Liver (tissue), 3 donors: Measurements from ENCODE around the gene ATP5F1B.

ENCODE experiments used
- ATF3 ChIP-seq: IDR thresholded peaks from 2 replicates; pipeline ENCODE4 v1.6.1; 2016; ENCODE audit warnings: antibody characterized with exemption
- CTCF ChIP-seq: fragments of 150-350 bp; IDR thresholded peaks from 2 replicates; pipeline ENCODE4 v1.5.1; 2017; ENCODE audit warnings: improper control_type of control experiment, low read depth, low read length; ENCODE audit not compliant: missing input control
- FOXA1 ChIP-seq: IDR thresholded peaks from 2 replicates; pipeline ENCODE4 v1.6.1; 2016; ENCODE audit warnings: antibody characterized with exemption
- GABPA ChIP-seq, 2 donors: IDR thresholded peaks in 1 of 2; conservative IDR thresholded peaks in 1 of 2; 2 replicates each; pipeline ENCODE4 v1.6.1; 2016; ENCODE audit warnings: antibody characterized with exemption in 2 of 2, mild to moderate bottlenecking in 1 of 2, moderate library complexity in 1 of 2
- HNF4A ChIP-seq, 2 donors: conservative IDR thresholded peaks; 2 replicates each; pipeline ENCODE4 v1.6.1; 2016; ENCODE audit warnings: antibody characterized with exemption in 2 of 2, mild to moderate bottlenecking in 2 of 2
- JUND ChIP-seq, 2 donors: IDR thresholded peaks; 2 replicates each; pipeline ENCODE4 v1.6.1; 2016; ENCODE audit warnings: antibody characterized with exemption in 2 of 2
- MAX ChIP-seq: IDR thresholded peaks from 2 replicates; pipeline ENCODE4 v1.6.1; 2016; ENCODE audit warnings: antibody characterized with exemption
- RAD21 ChIP-seq, 2 donors: IDR thresholded peaks; 2 replicates each; pipeline ENCODE4 v1.6.1; 2016; ENCODE audit warnings: antibody characterized with exemption in 2 of 2, mild to moderate bottlenecking in 2 of 2
- SP1 ChIP-seq: IDR thresholded peaks from 2 replicates; pipeline ENCODE4 v1.6.1; 2018; ENCODE audit warnings: antibody characterized with exemption, mild to moderate bottlenecking
- TAF1 ChIP-seq: conservative IDR thresholded peaks from 2 replicates; pipeline ENCODE4 v1.6.1; 2016; ENCODE audit warnings: antibody characterized with exemption, mild to moderate bottlenecking
- YY1 ChIP-seq: IDR thresholded peaks from 2 replicates; pipeline ENCODE4 v1.6.1; 2016; ENCODE audit warnings: antibody characterized with exemption, mild to moderate bottlenecking
- ZBTB33 ChIP-seq: IDR thresholded peaks from 2 replicates; pipeline ENCODE4 v1.6.1; 2016; ENCODE audit warnings: antibody characterized with exemption
- donor health status: healthy.
- donor health status: healthy.

GRCh38 chr12:56645201-56645716 is 525 bp downstream of the ATP5F1B start:
- TF ChIP-seq FOXA1 (no peak), CTCF (no peak), TAF1 (no peak), RAD21 (IDR thresholded peaks at IDR 0.05) (no peak), SP1 (no peak), JUND (IDR thresholded peaks at IDR 0.05) (no peak), YY1 (no peak), GABPA (IDR thresholded peaks at IDR 0.05 in 1 of 2, conservative IDR thresholded peaks at IDR 0.05 in 1 of 2) (no peak), ZBTB33 (no peak), ATF3 (no peak), HNF4A (conservative IDR thresholded peaks at IDR 0.05) (no peak), MAX (peak; percentile 7)
